ENCODE results near the gene SAT2.

- TF ChIP-seq EZH2 (optimal IDR thresholded peaks at IDR 0.05; ENCODE audit: low read depth, low read length) (no peak), CTCF (IDR thresholded peaks at IDR 0.05; ENCODE audit: low read length) (no peak), EZH2phosphoT487 (IDR thresholded peaks at IDR 0.05; ENCODE audit: low read length) (no peak)
Measured at GRCh38 chr17:7579834-7580603, 47.6 kb downstream of the SAT2 start.

Measured in MM.1S (cell line).